CD1c-positive myeloid dendritic cell (primary cell): ENCODE measurements around the gene ACACB.

Experiments used
- DNase-seq: peaks from one replicate; pipeline ENCODE4 v3.0.0-alpha.2; 2016; ENCODE audit errors: extremely low spot score

ACACB gene

GRCh38 chr12:109212460-109213115 is 96.2 kb downstream of the ACACB start:
- DNase-seq: no peak

- DNase-seq: no peak
Observed at GRCh38 chr12:109214131-109214530, 97.7 kb downstream of the ACACB start.

- DNase-seq: no peak
Observed at GRCh38 chr12:109218996-109219395, 102.6 kb downstream of the ACACB start.

GRCh38 chr12:109219938-109220337 is 103.6 kb downstream of the ACACB start:
- DNase-seq: no peak

- DNase-seq: no peak
Observed at GRCh38 chr12:109221277-109221931, 105.0 kb downstream of the ACACB start.

- no peak for DNase-seq
Observed at GRCh38 chr12:109222062-109222461, 105.7 kb downstream of the ACACB start.

GRCh38 chr12:109222496-109222895 is 106.1 kb downstream of the ACACB start:
- DNase-seq: no peak

- DNase-seq: no peak
Observed at GRCh38 chr12:109223211-109223610, 106.8 kb downstream of the ACACB start.

- no peak for DNase-seq
Observed at GRCh38 chr12:109223868-109224267, 107.5 kb downstream of the ACACB start.

- DNase-seq: no peak
Observed at GRCh38 chr12:109228664-109229063, 112.3 kb downstream of the ACACB start.

GRCh38 chr12:109230193-109230592 is 113.8 kb downstream of the ACACB start:
- no peak for DNase-seq

GRCh38 chr12:109232731-109233130 is 116.3 kb downstream of the ACACB start:
- DNase-seq: no peak

- DNase-seq: no peak
Observed at GRCh38 chr12:109234012-109234411, 117.6 kb downstream of the ACACB start.

GRCh38 chr12:109236257-109236656 is 119.9 kb downstream of the ACACB start:
- no peak for DNase-seq

- no peak for DNase-seq
Observed at GRCh38 chr12:109239179-109239578, 122.8 kb downstream of the ACACB start.

- no peak for DNase-seq
Observed at GRCh38 chr12:109239691-109240090, 123.3 kb downstream of the ACACB start.

- no peak for DNase-seq
Observed at GRCh38 chr12:109240365-109240764, 124.0 kb downstream of the ACACB start.

GRCh38 chr12:109241936-109242335 is 125.5 kb downstream of the ACACB start:
- no peak for DNase-seq

- no peak for DNase-seq
Observed at GRCh38 chr12:109244073-109244472, 127.7 kb downstream of the ACACB start.

- DNase-seq: no peak
Observed at GRCh38 chr12:109246221-109246620, 129.8 kb downstream of the ACACB start.

- DNase-seq: no peak
Observed at GRCh38 chr12:109247831-109248654, 131.7 kb downstream of the ACACB start.

GRCh38 chr12:109250523-109250922 is 134.1 kb downstream of the ACACB start:
- no peak for DNase-seq

- DNase-seq: no peak
Observed at GRCh38 chr12:109252799-109253198, 136.4 kb downstream of the ACACB start.
